Measurements from ENCODE around the gene RNF26.

The RNF26 gene

DNA sequence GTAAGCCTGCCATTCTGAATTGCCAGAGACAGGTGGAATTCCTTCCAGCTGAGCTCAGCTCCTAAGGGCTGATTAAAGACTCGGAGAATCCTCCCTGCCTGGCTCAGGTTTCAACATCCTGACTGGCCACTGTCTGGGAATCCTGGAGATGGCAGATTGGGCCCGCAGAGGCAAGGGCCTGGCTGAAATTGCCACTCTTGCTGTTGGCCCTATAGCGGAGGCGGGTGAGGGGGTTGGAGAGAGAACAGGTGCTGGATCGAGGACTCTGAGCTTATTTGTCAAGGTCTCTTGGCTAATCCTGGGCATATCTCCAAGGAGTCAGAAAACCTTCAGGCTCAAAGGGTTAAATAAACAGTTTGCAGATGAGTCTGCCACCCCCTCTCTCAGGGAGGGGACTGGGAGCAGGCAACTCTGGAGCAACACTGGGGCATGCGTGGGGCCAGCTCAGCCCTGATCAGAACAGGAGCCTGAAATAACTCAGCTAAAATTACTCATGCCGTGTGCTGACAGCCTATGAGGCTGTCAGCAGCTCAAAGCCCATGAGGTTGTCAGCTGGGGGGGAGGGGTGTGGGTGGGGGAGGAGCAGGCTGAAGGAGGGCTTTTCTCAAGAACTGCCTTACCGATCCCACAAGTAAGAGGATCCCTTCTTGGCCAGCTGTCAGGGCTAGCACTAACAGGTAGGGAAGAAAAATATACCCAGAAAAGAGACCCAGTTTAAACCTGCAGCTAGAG is 26.9 kb downstream of the RNF26 start:
- Histone ChIP-seq H3K4me1 (ENCODE audit: insufficient read depth, low read length, severe bottlenecking) (peaks cover 89% of the 10 kb centered on the region), H3K9ac (ENCODE audit: low read length) (peak overlapping the region; percentile 63), H3K9me3 (ENCODE audit: low read length) (no peaks in the 10 kb centered on the region), H3K4me2 (ENCODE audit: low read length) (peak overlapping the region; percentile 59), H3K79me2 (ENCODE audit: insufficient read depth, low read length) (no peaks in the 10 kb centered on the region), H3K27me3 (ENCODE audit: insufficient read depth, low read length) (no peaks in the 10 kb centered on the region), H3F3A (ENCODE audit: insufficient read depth, low read length) (no peaks in the 10 kb centered on the region), H4K20me1 (ENCODE audit: insufficient read depth, low read length) (no peaks in the 10 kb centered on the region), H3K4me3 (ENCODE audit: low read depth, low read length, poor library complexity, severe bottlenecking) (peak overlapping the region; percentile 29), H3K36me3 (ENCODE audit: insufficient read depth, low read length) (no peaks in the 10 kb centered on the region), H2AFZ (ENCODE audit: low read length) (no peak overlapping the region), H3K27ac (ENCODE audit: low read depth, low read length, poor library complexity, severe bottlenecking) (peak overlapping the region; percentile 98), H3K9me2 (ENCODE audit: low read depth, low read length) (no peaks in the 10 kb centered on the region)
- no peak for TF ChIP-seq EZH2 (IDR thresholded peaks at IDR 0.05; ENCODE audit: borderline replicate concordance, low read length)
- TF ChIP-seq, protein P1, sequence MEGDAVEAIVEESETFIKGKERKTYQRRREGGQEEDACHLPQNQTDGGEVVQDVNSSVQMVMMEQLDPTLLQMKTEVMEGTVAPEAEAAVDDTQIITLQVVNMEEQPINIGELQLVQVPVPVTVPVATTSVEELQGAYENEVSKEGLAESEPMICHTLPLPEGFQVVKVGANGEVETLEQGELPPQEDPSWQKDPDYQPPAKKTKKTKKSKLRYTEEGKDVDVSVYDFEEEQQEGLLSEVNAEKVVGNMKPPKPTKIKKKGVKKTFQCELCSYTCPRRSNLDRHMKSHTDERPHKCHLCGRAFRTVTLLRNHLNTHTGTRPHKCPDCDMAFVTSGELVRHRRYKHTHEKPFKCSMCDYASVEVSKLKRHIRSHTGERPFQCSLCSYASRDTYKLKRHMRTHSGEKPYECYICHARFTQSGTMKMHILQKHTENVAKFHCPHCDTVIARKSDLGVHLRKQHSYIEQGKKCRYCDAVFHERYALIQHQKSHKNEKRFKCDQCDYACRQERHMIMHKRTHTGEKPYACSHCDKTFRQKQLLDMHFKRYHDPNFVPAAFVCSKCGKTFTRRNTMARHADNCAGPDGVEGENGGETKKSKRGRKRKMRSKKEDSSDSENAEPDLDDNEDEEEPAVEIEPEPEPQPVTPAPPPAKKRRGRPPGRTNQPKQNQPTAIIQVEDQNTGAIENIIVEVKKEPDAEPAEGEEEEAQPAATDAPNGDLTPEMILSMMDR (IDR thresholded peaks at IDR 0.05; ENCODE audit: low read length) = no peak

DNA sequence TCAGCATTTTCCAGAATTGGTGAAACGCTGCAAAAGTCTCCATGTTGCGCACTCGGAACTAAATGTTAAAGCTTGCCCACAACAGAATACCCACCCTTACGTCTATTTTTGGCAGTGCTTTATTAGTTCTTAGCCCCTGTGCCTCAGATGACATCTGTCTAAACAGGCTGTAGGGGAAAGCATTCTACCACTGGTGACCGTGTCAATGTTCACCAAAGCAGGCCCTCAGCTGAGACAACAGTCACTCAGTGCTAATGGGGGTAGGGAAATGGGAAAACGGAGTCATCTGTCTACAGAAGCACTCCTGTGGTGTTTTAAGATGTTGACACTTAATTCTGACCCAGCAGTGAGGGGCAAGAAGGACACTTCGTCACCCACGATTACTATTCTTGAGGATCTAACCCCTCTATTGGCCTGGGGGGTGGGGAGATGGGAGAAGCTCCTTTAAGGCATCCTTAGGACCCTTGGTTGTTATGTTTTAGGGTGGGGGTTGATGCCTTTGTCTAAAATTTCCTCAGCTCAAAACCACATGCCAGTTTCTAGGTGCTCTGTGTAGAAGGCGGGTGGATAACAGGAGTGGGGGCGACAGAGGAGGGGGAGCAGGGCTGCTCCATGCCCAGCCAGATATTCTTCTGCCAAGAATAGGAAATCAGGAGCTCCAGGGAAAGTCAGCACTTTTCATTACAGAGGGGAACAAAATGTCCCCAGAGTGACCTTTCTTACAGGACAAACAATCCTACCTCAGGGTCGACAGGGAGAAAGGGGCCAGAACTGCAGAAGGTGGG is 27.8 kb downstream of the RNF26 start:
- Histone ChIP-seq H4K20me1 (ENCODE audit: insufficient read depth, low read length) (no peaks in the 10 kb centered on the region), H3K4me2 (ENCODE audit: low read length) (peak overlapping the region; percentile 59), H3K36me3 (ENCODE audit: insufficient read depth, low read length) (no peaks in the 10 kb centered on the region), H3K4me3 (ENCODE audit: low read depth, low read length, poor library complexity, severe bottlenecking) (peak overlapping the region; percentile 29), H3K9me2 (ENCODE audit: low read depth, low read length) (no peaks in the 10 kb centered on the region), H3K27ac (ENCODE audit: low read depth, low read length, poor library complexity, severe bottlenecking) (peak overlapping the region; percentile 98), H2AFZ (ENCODE audit: low read length) (no peak overlapping the region), H3K79me2 (ENCODE audit: insufficient read depth, low read length) (no peaks in the 10 kb centered on the region), H3K9ac (ENCODE audit: low read length) (peak overlapping the region; percentile 62), H3K9me3 (ENCODE audit: low read length) (no peaks in the 10 kb centered on the region), H3F3A (ENCODE audit: insufficient read depth, low read length) (no peaks in the 10 kb centered on the region), H3K4me1 (ENCODE audit: insufficient read depth, low read length, severe bottlenecking) (peaks cover 93% of the 10 kb centered on the region), H3K27me3 (ENCODE audit: insufficient read depth, low read length) (no peaks in the 10 kb centered on the region)
- TF ChIP-seq, protein P1 (IDR thresholded peaks at IDR 0.05; ENCODE audit: low read length) = no peak
- TF ChIP-seq EZH2 (IDR thresholded peaks at IDR 0.05; ENCODE audit: borderline replicate concordance, low read length) = no peak

DNA sequence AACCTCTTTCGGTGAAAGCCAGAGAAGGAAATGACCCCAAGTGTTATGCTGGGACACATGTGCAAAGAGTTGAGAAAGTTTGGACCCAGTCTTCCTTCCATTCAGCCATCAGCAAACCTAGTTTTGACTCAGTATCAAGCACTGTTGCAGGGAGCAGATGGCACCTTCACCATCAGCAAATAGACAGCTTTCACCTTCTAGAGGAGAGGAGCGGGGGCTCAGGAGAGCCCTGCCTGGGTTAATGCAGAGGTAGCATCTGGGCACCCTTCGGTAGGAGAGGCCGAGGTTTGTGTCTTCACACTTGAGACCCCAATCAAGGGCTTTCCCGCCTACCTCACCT is 28.4 kb downstream of the RNF26 start:
- Histone ChIP-seq H3K27ac (ENCODE audit: low read depth, low read length, poor library complexity, severe bottlenecking) (peak overlapping the region; percentile 98), H3K4me3 (ENCODE audit: low read depth, low read length, poor library complexity, severe bottlenecking) (no peak overlapping the region), H3K79me2 (ENCODE audit: insufficient read depth, low read length) (no peaks in the 10 kb centered on the region), H3K36me3 (ENCODE audit: insufficient read depth, low read length) (no peaks in the 10 kb centered on the region), H3K4me2 (ENCODE audit: low read length) (peak overlapping the region; percentile 59), H3K9me2 (ENCODE audit: low read depth, low read length) (no peaks in the 10 kb centered on the region), H3K9ac (ENCODE audit: low read length) (peak overlapping the region; percentile 62; the same call in 1 of the 2 replicates), H4K20me1 (ENCODE audit: insufficient read depth, low read length) (no peaks in the 10 kb centered on the region), H3F3A (ENCODE audit: insufficient read depth, low read length) (no peaks in the 10 kb centered on the region), H3K27me3 (ENCODE audit: insufficient read depth, low read length) (no peaks in the 10 kb centered on the region), H3K4me1 (ENCODE audit: insufficient read depth, low read length, severe bottlenecking) (peaks cover 93% of the 10 kb centered on the region), H2AFZ (ENCODE audit: low read length) (no peak overlapping the region), H3K9me3 (ENCODE audit: low read length) (no peaks in the 10 kb centered on the region)
- TF ChIP-seq, protein P1 (IDR thresholded peaks at IDR 0.05; ENCODE audit: low read length) = no peak
- no peak for TF ChIP-seq EZH2 (IDR thresholded peaks at IDR 0.05; ENCODE audit: borderline replicate concordance, low read length)

Data from OCI-LY1 (cell line).